ENCODE measurements around the gene PTPRD. TPM values are rescaled to one million over a fixed set of nuclear protein-coding genes. Genes with fewer than 3 reads are reported as not detected.

PTPRD gene
- total RNA-seq, 1 donor from 2014 or later, result 5.7 TPM

DNA sequence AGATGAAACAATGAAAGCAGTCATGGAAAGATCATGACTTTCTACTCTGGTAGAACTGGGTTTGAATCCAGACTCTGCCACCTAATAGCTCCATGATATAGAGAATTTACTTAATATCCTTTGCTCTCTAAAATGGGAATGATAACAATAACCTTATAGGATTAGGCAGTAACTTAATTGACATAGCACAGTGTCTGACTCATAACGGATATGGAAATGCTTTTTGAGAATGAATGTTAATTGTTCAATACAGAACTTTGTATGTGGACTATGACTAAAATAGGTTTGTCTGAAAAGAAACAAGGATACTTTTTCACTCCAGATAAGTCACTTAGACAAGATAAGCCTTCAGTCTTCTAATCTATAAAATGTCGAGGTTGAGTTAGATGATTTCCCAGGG is 330.7 kb downstream of the PTPRD start:
- no peak for DNase-seq (ENCODE audit: low spot score)
- H3K27ac Mint-ChIP-seq (ENCODE audit: unreplicated experiment), result no peak overlapping the region
- peaks cover 4% of the 10 kb centered on the region for H3K27me3 Mint-ChIP-seq (ENCODE audit: low read depth)
- H3K36me3 Mint-ChIP-seq (ENCODE audit: low read depth), result no peaks in the 10 kb centered on the region
- no peaks in the 10 kb centered on the region for H3K9me3 Mint-ChIP-seq (ENCODE audit: low read depth)
- TF ChIP-seq, protein P1, sequence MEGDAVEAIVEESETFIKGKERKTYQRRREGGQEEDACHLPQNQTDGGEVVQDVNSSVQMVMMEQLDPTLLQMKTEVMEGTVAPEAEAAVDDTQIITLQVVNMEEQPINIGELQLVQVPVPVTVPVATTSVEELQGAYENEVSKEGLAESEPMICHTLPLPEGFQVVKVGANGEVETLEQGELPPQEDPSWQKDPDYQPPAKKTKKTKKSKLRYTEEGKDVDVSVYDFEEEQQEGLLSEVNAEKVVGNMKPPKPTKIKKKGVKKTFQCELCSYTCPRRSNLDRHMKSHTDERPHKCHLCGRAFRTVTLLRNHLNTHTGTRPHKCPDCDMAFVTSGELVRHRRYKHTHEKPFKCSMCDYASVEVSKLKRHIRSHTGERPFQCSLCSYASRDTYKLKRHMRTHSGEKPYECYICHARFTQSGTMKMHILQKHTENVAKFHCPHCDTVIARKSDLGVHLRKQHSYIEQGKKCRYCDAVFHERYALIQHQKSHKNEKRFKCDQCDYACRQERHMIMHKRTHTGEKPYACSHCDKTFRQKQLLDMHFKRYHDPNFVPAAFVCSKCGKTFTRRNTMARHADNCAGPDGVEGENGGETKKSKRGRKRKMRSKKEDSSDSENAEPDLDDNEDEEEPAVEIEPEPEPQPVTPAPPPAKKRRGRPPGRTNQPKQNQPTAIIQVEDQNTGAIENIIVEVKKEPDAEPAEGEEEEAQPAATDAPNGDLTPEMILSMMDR (IDR thresholded peaks at IDR 0.05), result no peak
- no peak overlapping the region for H3K4me3 Mint-ChIP-seq (ENCODE audit: unreplicated experiment)
- no peaks in the 10 kb centered on the region for H3K4me1 Mint-ChIP-seq (ENCODE audit: low read depth)

DNA sequence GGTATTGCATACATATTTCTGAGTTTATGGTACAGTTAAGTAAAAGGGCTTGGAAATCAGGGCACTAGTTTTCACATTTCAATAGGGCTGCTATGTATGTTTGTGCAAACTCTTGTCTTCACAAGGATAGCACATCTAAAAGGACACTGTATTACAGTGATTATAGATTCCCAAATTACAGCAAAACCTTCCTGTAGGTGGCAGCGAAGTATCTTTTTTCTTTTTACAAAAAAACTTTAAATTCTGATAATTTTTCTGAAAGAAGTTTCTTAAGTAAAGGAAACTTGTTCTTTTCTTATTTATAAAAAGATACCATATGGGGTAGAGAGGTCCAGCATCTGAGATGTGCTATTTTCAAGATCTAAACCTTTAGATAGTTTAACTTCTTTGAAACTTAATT is 337.8 kb downstream of the PTPRD start:
- Mint-ChIP-seq H3K4me1 (ENCODE audit: low read depth) (peaks cover 16% of the 10 kb centered on the region), H3K36me3 (ENCODE audit: low read depth) (no peaks in the 10 kb centered on the region), H3K27ac (ENCODE audit: unreplicated experiment) (no peak overlapping the region), H3K9me3 (ENCODE audit: low read depth) (peaks cover 3% of the 10 kb centered on the region), H3K4me3 (ENCODE audit: unreplicated experiment) (no peak overlapping the region), H3K27me3 (ENCODE audit: low read depth) (no peaks in the 10 kb centered on the region)
- TF ChIP-seq, protein P1 (IDR thresholded peaks at IDR 0.05), result peak; percentile 61
- no peak for DNase-seq (ENCODE audit: low spot score)

DNA sequence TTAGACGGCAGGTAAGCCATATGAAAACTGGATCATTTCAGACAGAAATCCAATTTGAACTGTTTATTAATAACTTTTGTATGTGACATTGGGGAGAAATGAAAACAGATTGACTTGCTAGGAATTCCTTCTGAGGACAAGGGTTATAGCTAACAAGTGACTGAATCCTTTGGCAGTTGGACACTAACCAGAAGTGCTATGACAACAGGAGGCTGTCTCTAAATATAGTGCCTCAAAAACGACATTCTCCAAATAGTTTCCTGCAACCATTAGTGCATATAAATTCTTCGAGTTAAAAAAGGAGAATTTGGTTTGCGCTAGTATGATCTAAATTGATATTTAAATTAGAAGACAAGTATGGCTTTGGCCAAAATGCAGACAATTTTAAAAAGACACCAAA is 338.6 kb downstream of the PTPRD start:
- H3K4me3 Mint-ChIP-seq (ENCODE audit: unreplicated experiment), result no peak overlapping the region
- peaks cover 16% of the 10 kb centered on the region for H3K4me1 Mint-ChIP-seq (ENCODE audit: low read depth)
- H3K27me3 Mint-ChIP-seq (ENCODE audit: low read depth), result no peaks in the 10 kb centered on the region
- no peak overlapping the region for H3K27ac Mint-ChIP-seq (ENCODE audit: unreplicated experiment)
- H3K36me3 Mint-ChIP-seq (ENCODE audit: low read depth), result no peaks in the 10 kb centered on the region
- no peak for DNase-seq (ENCODE audit: low spot score)
- TF ChIP-seq, protein P1 (IDR thresholded peaks at IDR 0.05), result no peak
- H3K9me3 Mint-ChIP-seq (ENCODE audit: low read depth), result peaks cover 3% of the 10 kb centered on the region

DNA sequence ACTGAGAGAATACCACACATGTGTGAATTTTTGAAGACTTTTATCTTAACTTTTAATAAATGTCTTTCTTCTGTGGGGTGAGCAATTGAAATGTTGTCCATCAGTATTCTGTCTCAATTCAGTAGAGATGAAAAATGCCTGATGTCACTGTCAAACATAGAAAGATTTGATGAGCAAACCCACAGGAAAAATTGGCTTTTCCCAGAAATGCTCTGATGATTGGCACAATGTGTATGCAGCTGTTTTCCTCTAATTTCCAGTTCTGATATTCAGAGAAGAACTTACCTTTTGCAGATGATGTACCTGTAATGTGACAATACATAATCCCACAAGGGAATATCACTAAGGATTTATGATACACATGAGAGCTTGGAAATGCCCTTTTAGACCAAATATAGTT is 340.0 kb downstream of the PTPRD start:
- TF ChIP-seq, protein P1 (IDR thresholded peaks at IDR 0.05), result no peak
- Mint-ChIP-seq H3K9me3 (ENCODE audit: low read depth) (peaks cover 3% of the 10 kb centered on the region), H3K4me1 (ENCODE audit: low read depth) (peaks cover 23% of the 10 kb centered on the region)

DNA sequence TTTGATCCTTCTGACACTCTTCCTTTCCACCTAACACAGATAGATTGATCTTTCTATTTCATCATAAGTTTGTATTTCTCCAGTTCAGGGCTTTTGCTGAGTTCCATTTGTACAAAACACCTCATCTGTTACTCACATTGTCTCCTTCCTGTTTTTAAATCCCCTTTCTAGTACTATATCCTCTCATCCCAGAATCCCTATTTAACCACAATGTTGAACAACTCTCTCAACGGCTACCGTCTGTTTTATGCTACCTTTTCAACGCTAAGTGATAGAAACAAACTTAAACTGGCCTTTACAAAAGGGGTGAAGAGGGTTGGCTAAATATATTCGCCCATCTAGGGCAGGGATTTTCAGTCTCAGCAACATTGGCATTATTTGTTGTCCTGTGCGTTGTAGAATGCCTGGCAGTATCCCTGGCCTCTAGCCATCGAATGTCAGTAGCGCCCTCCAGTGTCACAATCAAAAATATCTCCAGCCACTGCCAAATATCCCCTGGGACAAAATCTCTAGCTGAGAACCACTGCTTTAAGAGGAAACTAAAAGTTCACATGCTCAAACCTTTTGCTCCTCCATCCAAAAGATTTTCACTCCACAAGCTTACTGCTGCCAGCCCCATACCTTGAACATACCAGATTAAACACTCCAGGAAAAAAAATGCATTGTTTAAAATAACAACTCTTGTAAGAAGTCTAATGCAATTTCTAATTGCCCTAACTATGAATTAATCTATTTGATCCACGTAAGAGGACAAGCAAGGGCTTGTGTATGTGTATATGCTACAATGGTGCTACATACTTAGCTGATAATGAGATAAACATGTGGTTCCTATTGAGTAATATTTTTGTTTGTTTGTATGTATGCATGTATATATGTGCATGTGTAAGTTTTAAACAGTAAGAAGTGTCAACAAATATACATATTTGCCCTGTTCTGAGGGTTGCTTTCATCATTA is 344.0 kb downstream of the PTPRD start:
- TF ChIP-seq, protein P1 (IDR thresholded peaks at IDR 0.05), result peak; percentile 63
- no peak overlapping the region for H3K27ac Mint-ChIP-seq (ENCODE audit: unreplicated experiment)
- no peaks in the 10 kb centered on the region for H3K36me3 Mint-ChIP-seq (ENCODE audit: low read depth)
- peaks cover 2% of the 10 kb centered on the region for H3K27me3 Mint-ChIP-seq (ENCODE audit: low read depth)
- DNase-seq (ENCODE audit: low spot score), result no peak
- H3K9me3 Mint-ChIP-seq (ENCODE audit: low read depth), result no peaks in the 10 kb centered on the region
- H3K4me1 Mint-ChIP-seq (ENCODE audit: low read depth), result peaks cover 16% of the 10 kb centered on the region
- no peak overlapping the region for H3K4me3 Mint-ChIP-seq (ENCODE audit: unreplicated experiment)

More for the DNA sequence above, 340.0 kb downstream of the PTPRD start:
- no peak for DNase-seq (ENCODE audit: low spot score)
- no peaks in the 10 kb centered on the region for H3K36me3 Mint-ChIP-seq (ENCODE audit: low read depth)
- peaks cover 2% of the 10 kb centered on the region for H3K27me3 Mint-ChIP-seq (ENCODE audit: low read depth)
- no peak overlapping the region for H3K4me3 Mint-ChIP-seq (ENCODE audit: unreplicated experiment)
- H3K27ac Mint-ChIP-seq (ENCODE audit: unreplicated experiment), result no peak overlapping the region

Data from chondrocyte (in vitro differentiated cells).